HCT116 (cell line): ENCODE data around the gene PAGR1. TPM values are rescaled to one million over a fixed set of nuclear protein-coding genes. Genes with fewer than 3 reads are reported as not detected.
A peak's percentile ranks its signal among the peaks of the same experiment; 100 is the strongest.

Source experiments
- ATAC-seq: fragments of 200-7000 bp; cut with Tn5 transposase; 2 replicates; pipeline ENCODE4 v1.9.1; 2020; ENCODE audit warnings: mild to moderate bottlenecking, moderate library complexity
- BruUV-seq: library from RNA; stranded (reverse); fragments of 400-500 nt; replicated peaks from 2 replicates; lab custom pipeline; 2021; lab: Mats Ljungman, UMichigan
- CTCF ChIA-PET: fragments of 300-600 bp; sonication (Branson Sonifier 250); formaldehyde crosslinking; loops from one replicate; lab custom pipeline; 2021; ENCODE audit warnings: antibody characterized with exemption; lab: Charles Lee
- POLR2A ChIA-PET: fragments of 300-600, 350-600 bp; sonication (Branson Sonifier 250); formaldehyde crosslinking; loops from one replicate; lab custom pipeline; 2021; ENCODE audit warnings: antibody characterized with exemption; lab: Charles Lee
- RAD21 ChIA-PET, 2 experiments: fragments of 300-600 bp; sonication (Branson Sonifier 250); formaldehyde crosslinking; loops; one replicate each; lab custom pipeline; 2023; ENCODE audit warnings: low total read pairs in 2 of 2; ENCODE audit not compliant: uncharacterized antibody in 2 of 2, unreplicated experiment in 2 of 2, low non-redundant PET in 1 of 2; lab: Charles Lee
- DNase-seq: peaks from one replicate; pipeline ENCODE4 v3.0.0-alpha.2; 2010; ENCODE audit warnings: low read depth, low spot score
- H2AFZ ChIP-seq: fragments of 200-600 bp; shearing (Covaris generic), sonication (generic); 2 replicates; pipeline ENCODE4 v1.6.1; 2017; ENCODE audit warnings: low read depth, mixed run types, mixed read lengths, antibody characterized with exemption, low read length; ENCODE audit not compliant: poor library complexity, severe bottlenecking
- H3K27ac ChIP-seq: 2 replicates; pipeline ENCODE4 v1.5.1; 2012; ENCODE audit warnings: low read depth, low read length
- H3K27me3 ChIP-seq: fragments of 200-600 bp; sonication (generic); 2 replicates; pipeline ENCODE4 v1.6.1; 2016; ENCODE audit warnings: mixed run types, low read length, mixed read lengths; ENCODE audit not compliant: insufficient read depth
- H3K36me3 ChIP-seq, 2 experiments: fragments of 200-500 bp in 1 of 2; fragments of 200-600 bp in 1 of 2; sonication (Bioruptor generic) in 1 of 2; sonication (generic) in 1 of 2; 2 replicates each; pipeline versions ENCODE4 v1.5.1 to v1.6.1; 2014 to 2016; ENCODE audit warnings: low read length in 2 of 2, inconsistent platforms in 1 of 2, mixed read lengths in 1 of 2, mixed run types in 1 of 2; ENCODE audit not compliant: insufficient read depth in 2 of 2, control insufficient read depth in 1 of 2
- H3K4me1 ChIP-seq, 2 experiments: fragments of 200-600 bp in 1 of 2; sonication (generic) in 1 of 2; 2 replicates each; pipeline versions ENCODE4 v1.5.1 to v1.6.1; 2012 to 2017; ENCODE audit warnings: low read length in 2 of 2, inconsistent platforms in 1 of 2, mild to moderate bottlenecking in 1 of 2, mixed read lengths in 1 of 2, mixed run types in 1 of 2, moderate library complexity in 1 of 2; ENCODE audit not compliant: insufficient read depth in 2 of 2, control insufficient read depth in 1 of 2
- H3K4me2 ChIP-seq: fragments of 200-600 bp; sonication (generic); 2 replicates; pipeline ENCODE4 v1.6.1; 2017; ENCODE audit warnings: mixed run types, low read length, mixed read lengths
- H3K4me3 ChIP-seq, 2 experiments: fragments of 200-600 bp in 1 of 2; sonication (generic) in 1 of 2; replicated peaks in 1 of 2; 2 replicates each; pipeline ENCODE4 v1.5.1; 2011 to 2016; ENCODE audit warnings: low read length in 2 of 2, control low read depth in 1 of 2, low read depth in 1 of 2, mild to moderate bottlenecking in 1 of 2, mixed read lengths in 1 of 2, mixed run types in 1 of 2
- H3K79me2 ChIP-seq: fragments of 200-600 bp; sonication (generic); 2 replicates; pipeline ENCODE4 v1.6.1; 2017; ENCODE audit warnings: mild to moderate bottlenecking, mixed run types, low read length, moderate library complexity, mixed read lengths; ENCODE audit not compliant: insufficient read depth
- H3K9ac ChIP-seq: fragments of 200-600 bp; sonication (generic); 2 replicates; pipeline ENCODE4 v1.6.1; 2016; ENCODE audit warnings: low read length, mixed read lengths
- H3K9me2 ChIP-seq: fragments of 200-600 bp; sonication (generic), shearing (Covaris generic); 2 replicates; pipeline ENCODE4 v1.6.1; 2017; ENCODE audit warnings: mixed run types, mild to moderate bottlenecking, moderate library complexity; ENCODE audit not compliant: insufficient read depth
- H3K9me3 ChIP-seq, 2 experiments: fragments of 200-500 bp in 1 of 2; fragments of 200-600 bp in 1 of 2; sonication (Bioruptor generic) in 1 of 2; sonication (generic) in 1 of 2; 2 replicates each; pipeline ENCODE4 v1.6.1; 2014 to 2017; ENCODE audit warnings: low read length in 2 of 2, mixed read lengths in 2 of 2, inconsistent platforms in 1 of 2, low read depth in 1 of 2, mild to moderate bottlenecking in 1 of 2, mixed run types in 1 of 2, moderate library complexity in 1 of 2; ENCODE audit not compliant: control insufficient read depth in 1 of 2, insufficient read depth in 1 of 2
- H4K20me1 ChIP-seq: fragments of 200-600 bp; sonication (generic), shearing (Covaris generic); 2 replicates; pipeline ENCODE4 v1.6.1; 2017; ENCODE audit warnings: mixed run types, mild to moderate bottlenecking, moderate library complexity; ENCODE audit not compliant: insufficient read depth
- JUND ChIP-seq: IDR thresholded peaks from 2 replicates; pipeline ENCODE4 v1.6.1; 2012
- SIN3A ChIP-seq: IDR thresholded peaks from 2 replicates; pipeline ENCODE4 v1.6.1; 2012; ENCODE audit warnings: low read depth
- SRF ChIP-seq: IDR thresholded peaks from 2 replicates; pipeline ENCODE4 v1.6.1; 2012; ENCODE audit warnings: low read depth
- TCF7L2 ChIP-seq: IDR thresholded peaks from 2 replicates; pipeline ENCODE4 v1.7.0; 2011; ENCODE audit warnings: borderline replicate concordance, inconsistent platforms; ENCODE audit not compliant: insufficient read depth, insufficient read length; ENCODE audit errors: extremely low read depth
- ZFX ChIP-seq: fragments of 450-650 bp; IDR thresholded peaks from 2 replicates; pipeline ENCODE4 v1.6.1; 2017
- ZNF274 ChIP-seq: fragments of 200-500 bp; sonication (Bioruptor generic); IDR thresholded peaks from 2 replicates; pipeline ENCODE4 v1.6.1; 2014; ENCODE audit warnings: mild to moderate bottlenecking, low read depth, low read length, inconsistent platforms
- intact Hi-C: fragments of 100-400 bp; cut with micrococcal nuclease; formaldehyde crosslinking; loops from 2 replicates; pipeline ENCODE4 v1.10.0; 2022
- total RNA-seq: library from RNA; stranded (reverse); gene quantifications from one replicate; pipeline ENCODE4 v1.2.1, GENCODE V29; 2021; ENCODE audit not compliant: unreplicated experiment
- TF ChIP-seq, protein P1 (sequence below): IDR thresholded peaks from 2 replicates; pipeline ENCODE4 v1.6.1; 2012
- TF ChIP-seq, protein P2 (sequence below): IDR thresholded peaks from 2 replicates; pipeline ENCODE4 v1.6.1; 2011; ENCODE audit warnings: mild to moderate bottlenecking, low read length, moderate library complexity; ENCODE audit not compliant: insufficient replicate concordance; ENCODE audit errors: extremely low read depth
- TF ChIP-seq, protein P3 (sequence below): IDR thresholded peaks from 2 replicates; pipeline ENCODE4 v1.6.1; 2012

The PAGR1 gene
- total RNA-seq, 1 experiment from 2014 or later: 28.9 TPM

DNA sequence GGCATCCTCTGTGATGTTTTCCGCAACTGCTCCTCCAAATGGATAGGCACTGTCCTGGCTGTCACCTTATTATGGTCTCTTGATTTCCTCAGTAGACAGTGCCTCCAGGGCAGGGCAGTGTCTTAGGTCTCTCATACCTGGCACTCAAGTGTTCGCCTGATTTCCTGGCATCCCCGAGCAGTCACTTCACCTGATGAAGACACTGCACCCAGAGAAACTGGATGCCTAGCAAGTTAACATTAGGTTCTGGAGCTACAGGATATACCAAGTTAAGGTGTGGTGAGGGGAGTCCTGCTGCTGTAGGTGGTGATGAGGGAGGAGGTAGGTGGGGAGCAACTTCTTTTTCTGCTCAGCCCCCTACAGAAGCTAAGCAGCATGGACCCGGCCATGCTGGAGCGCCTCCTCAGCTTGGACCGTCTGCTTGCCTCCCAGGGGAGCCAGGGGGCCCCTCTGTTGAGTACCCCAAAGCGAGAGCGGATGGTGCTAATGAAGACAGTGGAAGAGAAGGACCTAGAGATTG, 13.5 kb upstream of the PAGR1 start:
- intact Hi-C loops: no loop called here
- RAD21 ChIA-PET: no interaction called here
- Histone ChIP-seq H3K27me3 (no peaks in the 10 kb centered on the region), H3K79me2 (peaks cover 10% of the 10 kb centered on the region), H3K9me3 (no peaks in the 10 kb centered on the region), H3K27ac (peak overlapping the region; percentile 85; the same call in 1 of the 2 replicates), H3K36me3 (peaks cover 25 to 48% of the 10 kb centered on the region in 2 experiments), H3K9ac (no peak overlapping the region), H3K9me2 (no peaks in the 10 kb centered on the region), H3K4me3 (no peak overlapping the region), H4K20me1 (peaks cover 3% of the 10 kb centered on the region; the same call in 1 of the 2 replicates), H3K4me2 (no peak overlapping the region), H3K4me1 (peaks cover 11 to 26% of the 10 kb centered on the region in 2 experiments), H2AFZ (no peak overlapping the region)
- no peak for TF ChIP-seq ZFX
- no peak for TF ChIP-seq ZNF274
- TF ChIP-seq JUND: no peak
- TF ChIP-seq, protein P1, sequence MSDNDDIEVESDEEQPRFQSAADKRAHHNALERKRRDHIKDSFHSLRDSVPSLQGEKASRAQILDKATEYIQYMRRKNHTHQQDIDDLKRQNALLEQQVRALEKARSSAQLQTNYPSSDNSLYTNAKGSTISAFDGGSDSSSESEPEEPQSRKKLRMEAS: no peak
- TF ChIP-seq, protein P2, sequence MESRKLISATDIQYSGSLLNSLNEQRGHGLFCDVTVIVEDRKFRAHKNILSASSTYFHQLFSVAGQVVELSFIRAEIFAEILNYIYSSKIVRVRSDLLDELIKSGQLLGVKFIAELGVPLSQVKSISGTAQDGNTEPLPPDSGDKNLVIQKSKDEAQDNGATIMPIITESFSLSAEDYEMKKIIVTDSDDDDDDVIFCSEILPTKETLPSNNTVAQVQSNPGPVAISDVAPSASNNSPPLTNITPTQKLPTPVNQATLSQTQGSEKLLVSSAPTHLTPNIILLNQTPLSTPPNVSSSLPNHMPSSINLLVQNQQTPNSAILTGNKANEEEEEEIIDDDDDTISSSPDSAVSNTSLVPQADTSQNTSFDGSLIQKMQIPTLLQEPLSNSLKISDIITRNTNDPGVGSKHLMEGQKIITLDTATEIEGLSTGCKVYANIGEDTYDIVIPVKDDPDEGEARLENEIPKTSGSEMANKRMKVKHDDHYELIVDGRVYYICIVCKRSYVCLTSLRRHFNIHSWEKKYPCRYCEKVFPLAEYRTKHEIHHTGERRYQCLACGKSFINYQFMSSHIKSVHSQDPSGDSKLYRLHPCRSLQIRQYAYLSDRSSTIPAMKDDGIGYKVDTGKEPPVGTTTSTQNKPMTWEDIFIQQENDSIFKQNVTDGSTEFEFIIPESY: no peak
- TF ChIP-seq SIN3A: no peak
- TF ChIP-seq TCF7L2: no peak
- no peak for TF ChIP-seq SRF
- TF ChIP-seq, protein P3, sequence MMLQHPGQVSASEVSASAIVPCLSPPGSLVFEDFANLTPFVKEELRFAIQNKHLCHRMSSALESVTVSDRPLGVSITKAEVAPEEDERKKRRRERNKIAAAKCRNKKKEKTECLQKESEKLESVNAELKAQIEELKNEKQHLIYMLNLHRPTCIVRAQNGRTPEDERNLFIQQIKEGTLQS: no peak
- DNase-seq (no peak), ATAC-seq (no peak)
- POLR2A ChIA-PET: interaction anchor here (1.1 kb wide), 1 partner anchor 12 kb away, joined by 3 read pairs; the partner anchor contains the start of gene KIF22
- no TSS peak for BruUV-seq
- CTCF ChIA-PET: no interaction called here
